ENCODE measurements around the gene GRM5.

- peak; percentile 67 to 92 for TF ChIP-seq REST (IDR thresholded peaks at IDR 0.05; ENCODE audit: insufficient read depth in 1 of 2, low read depth in 2 of 2, low read length in 2 of 2)
- TF ChIP-seq POLR2AphosphoS5 (IDR thresholded peaks at IDR 0.05; ENCODE audit: low read depth, low read length) = no peak
- TF ChIP-seq TAF1 (IDR thresholded peaks at IDR 0.05; ENCODE audit: borderline replicate concordance, insufficient read depth, low read length) = no peak
- TF ChIP-seq SIN3A (IDR thresholded peaks at IDR 0.05; ENCODE audit: borderline replicate concordance, insufficient read depth, low read length) = no peak
These were observed 361.3 kb downstream of the GRM5 start for GRCh38 chr11:88704485-88704884.
